Left forelimb (tissue), 1 donor: Measurements from ENCODE around the gene LCE5A.
"Not testable (repeated sequence)": the region's sequence is repeated elsewhere in the genome, so short reads cannot be mapped to it uniquely, and the experiment has no call there.

Source experiments
- DNase-seq: peaks from one replicate; pipeline ENCODE4 v3.0.0-alpha.2; 2018; ENCODE audit warnings: low spot score

LCE5A gene, protein sequence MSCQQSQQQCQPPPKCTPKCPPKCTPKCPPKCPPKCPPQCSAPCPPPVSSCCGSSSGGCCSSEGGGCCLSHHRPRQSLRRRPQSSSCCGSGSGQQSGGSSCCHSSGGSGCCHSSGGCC

GRCh38 chr1:152510503-152510902 is at the start of gene LCE5A:
LCE5A (plus strand) TSS chr1:152510803; CDS start chr1:152511535, 732 bp downstream.
- no peak for DNase-seq

- DNase-seq = no peak
Measured at GRCh38 chr1:152461544-152461943, 49.1 kb upstream of the LCE5A start.

GRCh38 chr1:152462636-152463035 is 48.0 kb upstream of the LCE5A start:
- DNase-seq = no peak

DNA sequence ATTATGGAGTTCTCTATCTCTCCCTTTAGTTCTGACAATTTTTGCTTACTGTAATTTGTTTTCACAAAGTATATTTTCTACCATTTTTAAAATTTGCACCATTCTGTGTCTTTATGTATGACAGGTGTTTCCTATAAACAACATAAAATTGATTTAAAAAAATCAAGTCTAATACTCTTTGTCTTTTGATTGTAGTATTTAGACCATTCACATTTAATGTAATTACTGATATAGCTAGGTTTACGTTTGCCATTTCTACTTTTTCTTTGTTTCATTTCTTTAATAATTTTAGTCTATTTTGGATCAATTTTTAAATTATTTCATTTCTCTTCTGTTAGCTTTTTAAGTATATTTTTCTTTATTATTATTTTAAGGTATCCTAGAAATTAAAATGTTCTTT is 44.4 kb upstream of the LCE5A start:
- no peak for DNase-seq

GRCh38 chr1:152473887-152474537 is 36.6 kb upstream of the LCE5A start:
- DNase-seq = no peak

- no peak for DNase-seq
Measured at GRCh38 chr1:152479792-152480595, 30.6 kb upstream of the LCE5A start.

GRCh38 chr1:152481869-152482664 is 28.5 kb upstream of the LCE5A start:
- no peak for DNase-seq

- no peak for DNase-seq
Measured at GRCh38 chr1:152486400-152487006, 24.1 kb upstream of the LCE5A start.

- no peak for DNase-seq
Measured at GRCh38 chr1:152487871-152488270, 22.7 kb upstream of the LCE5A start.

- DNase-seq = not testable (repeated sequence)
Measured at GRCh38 chr1:152491537-152491936, 19.1 kb upstream of the LCE5A start.

DNA sequence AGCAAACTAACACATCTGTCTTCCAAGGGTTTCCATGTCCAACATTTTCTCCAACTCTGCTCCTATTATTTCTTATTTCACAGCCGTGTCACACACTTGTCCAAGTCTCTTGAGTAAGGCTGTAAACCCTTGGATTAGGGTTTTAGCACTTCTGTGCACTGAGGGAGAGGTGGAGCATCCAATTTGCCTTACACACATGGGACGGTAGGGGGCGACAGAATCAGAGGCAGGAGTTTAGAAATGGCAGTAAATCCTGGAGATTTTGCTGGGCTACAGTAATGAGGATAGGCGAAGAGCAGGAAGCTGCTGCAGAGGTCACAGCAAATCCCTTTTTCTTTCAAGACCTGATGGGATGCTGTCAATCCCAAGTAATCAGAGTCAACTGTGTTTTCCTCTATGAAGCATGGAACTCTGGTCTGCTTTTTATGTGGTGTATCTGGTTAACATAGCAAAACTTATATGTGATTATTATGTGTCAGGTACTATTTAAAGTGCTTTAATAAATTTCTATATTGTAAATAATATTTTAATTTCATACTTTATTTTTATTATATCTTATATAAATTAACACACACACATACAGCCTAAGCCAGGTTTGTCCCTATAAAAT is 15.4 kb upstream of the LCE5A start:
- no peak for DNase-seq

- no peak for DNase-seq
Measured at GRCh38 chr1:152497273-152497672, 13.3 kb upstream of the LCE5A start.

DNA sequence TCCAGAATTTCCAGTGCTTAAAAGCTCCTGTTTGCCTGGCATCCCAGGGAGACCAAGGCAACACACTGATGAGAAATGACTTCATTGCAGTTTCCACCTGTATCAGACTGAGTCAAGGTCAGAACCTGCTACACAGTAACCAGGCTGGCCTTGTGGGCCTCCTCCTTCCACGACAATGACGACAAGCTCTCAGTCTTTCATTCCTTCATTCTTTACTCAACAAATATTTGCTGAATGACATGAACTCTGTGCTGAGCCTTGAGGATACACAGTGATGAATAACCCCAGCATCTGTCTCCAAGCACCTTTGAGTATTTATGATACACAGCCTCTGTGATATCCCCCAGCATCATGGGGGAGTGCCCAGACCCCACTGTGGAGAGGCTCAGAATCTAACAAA is 8.9 kb upstream of the LCE5A start:
- DNase-seq = no peak

- no peak for DNase-seq
Measured at GRCh38 chr1:152502496-152503180, 8.0 kb upstream of the LCE5A start.

- DNase-seq = no peak
Measured at GRCh38 chr1:152505083-152505482, 5.5 kb upstream of the LCE5A start.

GRCh38 chr1:152506899-152507498 is 3.6 kb upstream of the LCE5A start:
- DNase-seq = no peak

DNA sequence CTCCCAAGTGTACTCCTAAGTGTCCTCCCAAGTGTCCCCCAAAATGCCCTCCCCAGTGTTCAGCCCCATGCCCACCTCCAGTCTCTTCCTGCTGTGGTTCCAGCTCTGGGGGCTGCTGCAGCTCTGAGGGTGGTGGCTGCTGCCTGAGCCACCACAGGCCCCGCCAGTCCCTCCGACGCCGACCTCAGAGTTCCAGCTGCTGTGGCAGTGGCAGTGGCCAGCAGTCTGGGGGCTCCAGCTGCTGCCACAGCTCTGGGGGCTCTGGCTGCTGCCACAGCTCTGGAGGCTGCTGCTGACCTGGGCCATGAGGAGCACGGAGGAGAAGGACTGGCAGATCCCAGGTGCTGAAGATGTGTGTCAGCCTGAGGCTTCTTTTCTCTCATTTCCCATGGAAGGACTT is 993 bp downstream of the LCE5A start:
- DNase-seq = no peak

DNA sequence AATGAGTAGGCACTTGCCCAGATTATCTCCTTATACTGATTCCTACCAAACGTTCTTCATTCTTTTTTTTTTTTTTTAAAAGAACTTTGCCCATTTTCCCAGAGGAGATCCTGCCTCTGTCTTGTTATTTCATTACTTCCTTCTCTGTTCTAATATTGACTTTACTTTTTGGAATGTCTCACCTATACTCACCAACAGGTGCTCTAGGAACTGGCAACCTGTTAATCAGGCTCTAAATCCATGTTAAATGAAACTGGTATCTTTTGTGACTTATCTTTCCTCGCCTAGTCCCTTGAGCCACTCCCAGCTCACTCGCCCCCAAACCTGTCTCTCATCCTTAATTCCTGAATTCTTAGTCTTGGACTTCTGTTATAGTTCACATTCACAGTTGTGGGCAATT is 2.5 kb downstream of the LCE5A start:
- DNase-seq = no peak

DNA sequence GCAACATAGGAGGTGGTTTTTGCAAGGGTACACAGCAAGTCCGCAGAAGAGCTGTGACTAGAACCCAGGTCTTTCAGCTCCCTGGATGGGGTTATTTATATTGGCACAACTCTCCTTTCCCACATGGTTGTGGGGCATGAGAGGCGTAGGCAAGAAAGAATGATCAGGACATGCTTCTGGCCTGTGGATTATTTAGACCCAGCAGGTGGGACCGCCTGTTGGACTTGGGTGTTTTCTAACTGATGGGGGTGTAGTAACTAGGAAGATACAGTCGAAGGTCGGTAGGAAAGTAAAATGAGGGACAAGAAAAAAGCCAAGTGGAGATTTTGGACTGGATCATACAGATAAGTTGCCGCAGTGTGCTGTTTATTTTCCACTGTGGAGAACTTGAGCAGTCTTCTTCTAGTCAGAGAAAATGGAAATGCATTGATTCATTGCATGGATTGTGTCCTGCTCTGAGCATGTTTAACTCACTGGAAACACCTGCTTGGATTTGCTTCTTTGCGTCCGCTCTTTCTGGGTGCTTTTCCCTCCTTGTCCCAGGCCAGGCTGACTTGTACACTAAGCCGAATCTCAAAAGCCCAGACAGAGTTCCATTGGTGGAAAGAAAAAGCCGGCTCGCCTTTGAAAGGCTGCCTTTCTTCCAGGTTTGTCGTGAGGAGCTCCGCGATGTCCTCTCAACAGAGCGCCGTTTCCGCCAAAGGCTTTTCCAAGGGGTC is 4.3 kb downstream of the LCE5A start:
- DNase-seq = no peak

DNA sequence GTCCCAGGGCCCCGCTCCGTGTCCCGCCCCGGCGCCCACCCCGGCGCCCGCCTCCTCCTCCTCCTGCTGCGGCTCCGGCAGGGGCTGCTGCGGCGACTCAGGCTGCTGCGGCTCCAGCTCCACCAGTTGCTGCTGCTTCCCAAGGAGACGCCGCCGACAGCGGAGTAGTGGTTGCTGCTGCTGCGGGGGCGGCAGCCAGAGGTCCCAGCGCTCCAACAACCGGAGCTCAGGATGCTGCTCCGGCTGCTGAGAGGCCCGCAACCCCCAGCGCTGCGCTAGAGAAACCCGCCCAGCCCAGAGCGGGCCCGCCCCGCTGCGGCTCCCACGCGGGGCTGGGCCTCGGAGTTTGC is 4.8 kb downstream of the LCE5A start:
- no peak for DNase-seq
